K562 (cell line): ENCODE data around the gene ARL5C. TPM values are rescaled to one million over a fixed set of nuclear protein-coding genes. Genes with fewer than 3 reads are reported as not detected.

Source experiments
- BHLHE40 ChIP-seq: IDR thresholded peaks from 2 replicates; pipeline ENCODE4 v1.6.1; 2011; ENCODE audit warnings: low read length, improper control_type of control experiment
- CBFB ChIP-seq: sonication (generic); formaldehyde crosslinking; IDR thresholded peaks from 2 replicates; pipeline ENCODE4 v1.4.0; 2020; ENCODE audit warnings: mild to moderate bottlenecking, missing genetic modification reagents
- ETV5 ChIP-seq: sonication (generic); formaldehyde crosslinking; IDR thresholded peaks from 2 replicates; pipeline ENCODE4 v1.4.0; 2020; ENCODE audit warnings: low read depth, mild to moderate bottlenecking, missing genetic modification reagents
- FOXP4 ChIP-seq: sonication (generic); formaldehyde crosslinking; IDR thresholded peaks from 2 replicates; pipeline ENCODE4 v1.8.0; 2022; ENCODE audit warnings: mild to moderate bottlenecking, missing genetic modification reagents, borderline replicate concordance
- GABPB2 ChIP-seq: fragments of 250-450 bp; sonication (Bioruptor Pico); conservative IDR thresholded peaks from 2 replicates; pipeline ENCODE4 v1.5.1; 2021; ENCODE audit warnings: mild to moderate bottlenecking
- HMGXB4 ChIP-seq: sonication (generic); formaldehyde crosslinking; IDR thresholded peaks from 2 replicates; pipeline ENCODE4 v1.8.1; 2023; ENCODE audit warnings: mild to moderate bottlenecking, missing genetic modification reagents
- HNRNPUL1 ChIP-seq: fragments of 200-400 bp; formaldehyde crosslinking; IDR thresholded peaks from 2 replicates; pipeline ENCODE4 v1.6.1; 2017; ENCODE audit warnings: low read length
- MAZ ChIP-seq, 2 experiments: fragments of 450-650 bp in 1 of 2; sonication (generic) in 1 of 2; formaldehyde crosslinking; IDR thresholded peaks in 1 of 2; conservative IDR thresholded peaks in 1 of 2; 2 replicates each; pipeline versions ENCODE4 v1.4.0 to v1.5.0; 2020; ENCODE audit warnings: mild to moderate bottlenecking in 1 of 2, missing genetic modification reagents in 1 of 2
- MEF2D ChIP-seq: conservative IDR thresholded peaks from 2 replicates; pipeline ENCODE4 v1.6.1; 2016; ENCODE audit warnings: low read depth, missing genetic modification characterization, missing compliant biosample characterization
- NFXL1 ChIP-seq: fragments of 450-650 bp; formaldehyde crosslinking; IDR thresholded peaks from 2 replicates; pipeline ENCODE4 v1.4.0; 2021; ENCODE audit warnings: mild to moderate bottlenecking
- SUPT5H ChIP-seq: fragments of 450-650 bp; IDR thresholded peaks from 2 replicates; pipeline ENCODE4 v1.6.1; 2016
- TCFL5 ChIP-seq: fragments of 250-450 bp; sonication (Bioruptor Pico); conservative IDR thresholded peaks from 2 replicates; pipeline ENCODE4 v1.6.1; 2021; ENCODE audit warnings: mild to moderate bottlenecking, moderate library complexity, matching md5 sums
- ZFP1 ChIP-seq: fragments of 450-650 bp; formaldehyde crosslinking; IDR thresholded peaks from 2 replicates; pipeline ENCODE4 v1.4.0; 2020; ENCODE audit warnings: mild to moderate bottlenecking, mixed read lengths
- ZFP36 ChIP-seq: fragments of 150-350 bp; IDR thresholded peaks from 2 replicates; pipeline ENCODE4 v1.6.1; 2018; ENCODE audit warnings: low read length, low read depth; ENCODE audit not compliant: partially characterized antibody
- ZNF12 ChIP-seq: sonication (generic); formaldehyde crosslinking; IDR thresholded peaks from 2 replicates; pipeline ENCODE4 v1.4.0; 2020; ENCODE audit warnings: mild to moderate bottlenecking, missing genetic modification reagents
- ZNF431 ChIP-seq: sonication (generic); formaldehyde crosslinking; IDR thresholded peaks from 2 replicates; pipeline ENCODE4 v1.8.0; 2022; ENCODE audit warnings: mild to moderate bottlenecking, missing genetic modification reagents
- polyA plus RNA-seq, 8 experiments: library from polyadenylated mRNA; depleted of rRNA in 4 of 8; stranded (reverse) in 5 of 8; unstranded in 3 of 8; fragments of >200 nt; fragmentation: Nextera tagmentation in 2 of 8; fragmentation: Illumina TruSeq in 1 of 8; extraction: Ambion mirVana in 2 of 8; extraction: Trizol in 1 of 8; gene quantifications; 2 replicates each; pipeline versions ENCODE4 v1.2.1 to v1.2.3, GENCODE V29; 2011 to 2014; ENCODE audit warnings: inconsistent platforms in 1 of 8, missing spikeins in 1 of 8
- total RNA-seq, 7 experiments: library from RNA; depleted of rRNA in 6 of 7; stranded (reverse); fragments of >200 nt in 6 of 7; fragmentation: Illumina TruSeq in 2 of 7; extraction: Trizol in 2 of 7; gene quantifications; 2 replicates each; pipeline versions ENCODE4 v1.2.1 to v1.2.3, GENCODE V29; 2011 to 2021; ENCODE audit warnings: low replicate concordance in 1 of 7
- TF ChIP-seq, protein P1 (sequence below): fragments of 450-650 bp; IDR thresholded peaks from 2 replicates; pipeline ENCODE4 v1.6.1; 2018; ENCODE audit not compliant: partially characterized antibody
- TF ChIP-seq, protein P2 (sequence below): fragments of 450-650 bp; IDR thresholded peaks from 2 replicates; pipeline ENCODE4 v1.7.1; 2018; ENCODE audit warnings: mild to moderate bottlenecking, low read depth; ENCODE audit not compliant: partially characterized antibody

ARL5C gene
- total and polyA plus RNA-seq, 9 of the 15 experiments (the other 6 are each of a cell fraction or from before 2014, with no cell fraction given), result not detected

GRCh38 chr17:39197380-39198185 lies 31.6 kb upstream of the ARL5C start, which contains the start of gene CACNB1 (continued):
- peak; percentile 51 to 84; a peak in 3 of 4 replicates for TF ChIP-seq MAZ (CRISPR knock-in tag; conservative IDR thresholded peaks at IDR 0.05 in 1 of 2, IDR thresholded peaks at IDR 0.05 in 1 of 2)
- TF ChIP-seq HMGXB4 (CRISPR knock-in tag), result no peak
- no peak for TF ChIP-seq FOXP4 (CRISPR knock-in tag)
- TF ChIP-seq SUPT5H, result peak; percentile 51; the same call in 1 of the 2 replicates
- no peak for TF ChIP-seq CBFB (CRISPR knock-in tag)
- TF ChIP-seq HNRNPUL1, result no peak
- TF ChIP-seq GABPB2 (CRISPR knock-in tag), result no peak
- TF ChIP-seq, protein P1, sequence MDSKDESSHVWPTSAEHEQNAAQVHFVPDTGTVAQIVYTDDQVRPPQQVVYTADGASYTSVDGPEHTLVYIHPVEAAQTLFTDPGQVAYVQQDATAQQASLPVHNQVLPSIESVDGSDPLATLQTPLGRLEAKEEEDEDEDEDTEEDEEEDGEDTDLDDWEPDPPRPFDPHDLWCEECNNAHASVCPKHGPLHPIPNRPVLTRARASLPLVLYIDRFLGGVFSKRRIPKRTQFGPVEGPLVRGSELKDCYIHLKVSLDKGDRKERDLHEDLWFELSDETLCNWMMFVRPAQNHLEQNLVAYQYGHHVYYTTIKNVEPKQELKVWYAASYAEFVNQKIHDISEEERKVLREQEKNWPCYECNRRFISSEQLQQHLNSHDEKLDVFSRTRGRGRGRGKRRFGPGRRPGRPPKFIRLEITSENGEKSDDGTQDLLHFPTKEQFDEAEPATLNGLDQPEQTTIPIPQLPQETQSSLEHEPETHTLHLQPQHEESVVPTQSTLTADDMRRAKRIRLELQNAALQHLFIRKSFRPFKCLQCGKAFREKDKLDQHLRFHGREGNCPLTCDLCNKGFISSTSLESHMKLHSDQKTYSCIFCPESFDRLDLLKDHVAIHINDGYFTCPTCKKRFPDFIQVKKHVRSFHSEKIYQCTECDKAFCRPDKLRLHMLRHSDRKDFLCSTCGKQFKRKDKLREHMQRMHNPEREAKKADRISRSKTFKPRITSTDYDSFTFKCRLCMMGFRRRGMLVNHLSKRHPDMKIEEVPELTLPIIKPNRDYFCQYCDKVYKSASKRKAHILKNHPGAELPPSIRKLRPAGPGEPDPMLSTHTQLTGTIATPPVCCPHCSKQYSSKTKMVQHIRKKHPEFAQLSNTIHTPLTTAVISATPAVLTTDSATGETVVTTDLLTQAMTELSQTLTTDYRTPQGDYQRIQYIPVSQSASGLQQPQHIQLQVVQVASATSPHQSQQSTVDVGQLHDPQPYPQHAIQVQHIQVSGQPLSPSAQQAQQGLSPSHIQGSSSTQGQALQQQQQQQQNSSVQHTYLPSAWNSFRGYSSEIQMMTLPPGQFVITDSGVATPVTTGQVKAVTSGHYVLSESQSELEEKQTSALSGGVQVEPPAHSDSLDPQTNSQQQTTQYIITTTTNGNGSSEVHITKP, result peak; percentile 16
- no peak for TF ChIP-seq BHLHE40
- TF ChIP-seq ZNF12, result no peak
- peak; percentile 20 for TF ChIP-seq ZFP36
- no peak for TF ChIP-seq ZNF431 (CRISPR knock-in tag)
- no peak for TF ChIP-seq ETV5 (CRISPR knock-in tag)
- no peak for TF ChIP-seq MEF2D (tag)
- no peak for TF ChIP-seq NFXL1
- no peak for TF ChIP-seq ZFP1 (CRISPR knock-in tag)
- TF ChIP-seq, protein P2, sequence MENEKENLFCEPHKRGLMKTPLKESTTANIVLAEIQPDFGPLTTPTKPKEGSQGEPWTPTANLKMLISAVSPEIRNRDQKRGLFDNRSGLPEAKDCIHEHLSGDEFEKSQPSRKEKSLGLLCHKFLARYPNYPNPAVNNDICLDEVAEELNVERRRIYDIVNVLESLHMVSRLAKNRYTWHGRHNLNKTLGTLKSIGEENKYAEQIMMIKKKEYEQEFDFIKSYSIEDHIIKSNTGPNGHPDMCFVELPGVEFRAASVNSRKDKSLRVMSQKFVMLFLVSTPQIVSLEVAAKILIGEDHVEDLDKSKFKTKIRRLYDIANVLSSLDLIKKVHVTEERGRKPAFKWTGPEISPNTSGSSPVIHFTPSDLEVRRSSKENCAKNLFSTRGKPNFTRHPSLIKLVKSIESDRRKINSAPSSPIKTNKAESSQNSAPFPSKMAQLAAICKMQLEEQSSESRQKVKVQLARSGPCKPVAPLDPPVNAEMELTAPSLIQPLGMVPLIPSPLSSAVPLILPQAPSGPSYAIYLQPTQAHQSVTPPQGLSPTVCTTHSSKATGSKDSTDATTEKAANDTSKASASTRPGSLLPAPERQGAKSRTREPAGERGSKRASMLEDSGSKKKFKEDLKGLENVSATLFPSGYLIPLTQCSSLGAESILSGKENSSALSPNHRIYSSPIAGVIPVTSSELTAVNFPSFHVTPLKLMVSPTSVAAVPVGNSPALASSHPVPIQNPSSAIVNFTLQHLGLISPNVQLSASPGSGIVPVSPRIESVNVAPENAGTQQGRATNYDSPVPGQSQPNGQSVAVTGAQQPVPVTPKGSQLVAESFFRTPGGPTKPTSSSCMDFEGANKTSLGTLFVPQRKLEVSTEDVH, result no peak
- no peak for TF ChIP-seq TCFL5
